GM23338 (cell line): ENCODE data around the gene SFXN5. TPM values are rescaled to one million over a fixed set of nuclear protein-coding genes. Genes with fewer than 3 reads are reported as not detected.

Experiments used
- ATAC-seq: fragments of 200-7000 bp; cut with Tn5 transposase; 3 replicates; pipeline ENCODE4 v1.9.1; 2020
- DNase-seq: peaks from one replicate; pipeline ENCODE4 v3.0.0-alpha.2; 2015; ENCODE audit warnings: low spot score
- H2AFZ ChIP-seq: fragments of 200-600 bp; sonication (generic); 2 replicates; pipeline ENCODE4 v1.8.0; 2016; ENCODE audit warnings: antibody characterized with exemption, mild to moderate bottlenecking, moderate library complexity
- H3F3A ChIP-seq: fragments of 200-600 bp; sonication (generic); replicated peaks from 2 replicates; pipeline ENCODE4 v1.8.0; 2017; ENCODE audit warnings: antibody characterized with exemption, mixed run types, low read depth
- H3K27ac ChIP-seq: fragments of 200-600 bp; sonication (generic); 2 replicates; pipeline ENCODE4 v1.6.1; 2016; ENCODE audit warnings: low read depth
- H3K27me3 ChIP-seq: fragments of 200-600 bp; sonication (generic); 2 replicates; pipeline ENCODE4 v1.8.0; 2016; ENCODE audit warnings: mild to moderate bottlenecking, mixed run types, moderate library complexity; ENCODE audit not compliant: insufficient read depth
- H3K36me3 ChIP-seq: fragments of 200-600 bp; sonication (generic); 2 replicates; pipeline ENCODE4 v1.8.0; 2016; ENCODE audit warnings: mild to moderate bottlenecking; ENCODE audit not compliant: insufficient read depth
- H3K4me1 ChIP-seq: fragments of 200-600 bp; sonication (generic); 2 replicates; pipeline ENCODE4 v1.8.0; 2016; ENCODE audit warnings: mild to moderate bottlenecking, moderate library complexity; ENCODE audit not compliant: insufficient read depth
- H3K4me2 ChIP-seq: fragments of 200-600 bp; sonication (generic); 2 replicates; pipeline ENCODE4 v1.7.1; 2017; ENCODE audit warnings: mixed run types
- H3K4me3 ChIP-seq: fragments of 200-600 bp; sonication (generic); 2 replicates; pipeline ENCODE4 v1.6.1; 2016; ENCODE audit warnings: mixed run types
- H3K79me2 ChIP-seq: fragments of 200-600 bp; sonication (generic); replicated peaks from 2 replicates; pipeline ENCODE4 v1.8.0; 2017; ENCODE audit warnings: mild to moderate bottlenecking; ENCODE audit not compliant: insufficient read depth
- H3K9me2 ChIP-seq: fragments of 200-600 bp; sonication (generic); 2 replicates; pipeline ENCODE4 v1.8.0; 2017; ENCODE audit not compliant: insufficient read depth
- H4K20me1 ChIP-seq: fragments of 200-600 bp; sonication (generic); replicated peaks from 2 replicates; pipeline ENCODE4 v1.8.0; 2017; ENCODE audit warnings: mild to moderate bottlenecking; ENCODE audit not compliant: insufficient read depth
- H3K27ac Mint-ChIP-seq: 2 replicates; pipeline ENCODE4 v1.8.0; 2020; ENCODE audit warnings: inconsistent platforms, mild to moderate bottlenecking, moderate library complexity, mixed read lengths
- H3K27me3 Mint-ChIP-seq: 3 replicates; pipeline ENCODE4 v1.8.0; 2022; ENCODE audit warnings: low read depth, mild to moderate bottlenecking, moderate library complexity, mixed read lengths, inconsistent platforms; ENCODE audit not compliant: insufficient read depth, poor library complexity
- H3K36me3 Mint-ChIP-seq: 3 replicates; pipeline ENCODE4 v1.8.0; 2021; ENCODE audit warnings: low read depth, mild to moderate bottlenecking, inconsistent platforms, moderate library complexity, mixed read lengths
- H3K4me1 Mint-ChIP-seq: 3 replicates; pipeline ENCODE4 v1.8.0; 2020; ENCODE audit warnings: mild to moderate bottlenecking, inconsistent platforms, mixed read lengths
- H3K4me3 Mint-ChIP-seq: 3 replicates; pipeline ENCODE4 v1.8.0; 2021; ENCODE audit warnings: moderate library complexity, mild to moderate bottlenecking, inconsistent platforms, mixed read lengths
- H3K9me3 Mint-ChIP-seq: 3 replicates; pipeline ENCODE4 v1.8.0; 2020; ENCODE audit warnings: moderate library complexity, mild to moderate bottlenecking, inconsistent platforms, mixed read lengths
- CREB1 ChIP-seq: fragments of 250-450 bp; sonication (Bioruptor Pico); IDR thresholded peaks from 2 replicates; pipeline ENCODE4 v1.5.0; 2020; ENCODE audit warnings: low read depth, mild to moderate bottlenecking, moderate library complexity
- CTCF ChIP-seq, 2 experiments: fragments of 200-600 bp in 1 of 2; sonication (generic) in 1 of 2; conservative IDR thresholded peaks; 2 replicates each; pipeline versions ENCODE4 v1.5.1 to v1.6.1; 2016 to 2017; ENCODE audit warnings: antibody characterized with exemption in 2 of 2, low read depth in 2 of 2, mild to moderate bottlenecking in 2 of 2, moderate library complexity in 1 of 2
- EZH2 ChIP-seq: fragments of 200-600 bp; sonication (generic); IDR thresholded peaks from one replicate; pipeline ENCODE4 v1.8.0; 2017; ENCODE audit warnings: antibody characterized with exemption, mild to moderate bottlenecking, low read depth; ENCODE audit not compliant: unreplicated experiment
- EZH2phosphoT487 ChIP-seq: fragments of 200-600 bp; sonication (generic); IDR thresholded peaks from one replicate; pipeline ENCODE4 v1.8.1; 2018; ENCODE audit warnings: antibody characterized with exemption; ENCODE audit not compliant: unreplicated experiment
- JUNB ChIP-seq: IDR thresholded peaks from one replicate; pipeline ENCODE4 v1.6.1; 2016; ENCODE audit warnings: antibody characterized with exemption; ENCODE audit not compliant: unreplicated experiment
- NANOG ChIP-seq: IDR thresholded peaks from 2 replicates; pipeline ENCODE4 v1.6.1; 2016; ENCODE audit warnings: antibody characterized with exemption, borderline replicate concordance
- POLR2AphosphoS5 ChIP-seq: IDR thresholded peaks from 2 replicates; pipeline ENCODE4 v1.6.1; 2016; ENCODE audit warnings: antibody characterized with exemption, low read depth
- REST ChIP-seq: IDR thresholded peaks from one replicate; pipeline ENCODE4 v1.6.1; 2018; ENCODE audit warnings: antibody characterized with exemption; ENCODE audit not compliant: unreplicated experiment
- ZNF114 ChIP-seq: fragments of 250-450 bp; sonication (Bioruptor Pico); IDR thresholded peaks from 2 replicates; pipeline ENCODE4 v1.5.0; 2020; ENCODE audit warnings: mild to moderate bottlenecking, moderate library complexity
- ZNF331 ChIP-seq: fragments of 250-450 bp; sonication (Bioruptor Pico); IDR thresholded peaks from 2 replicates; pipeline ENCODE4 v1.5.0; 2020; ENCODE audit warnings: low read depth, mild to moderate bottlenecking, moderate library complexity
- ZNF462 ChIP-seq: fragments of 250-450 bp; sonication (Bioruptor Pico); IDR thresholded peaks from 2 replicates; pipeline ENCODE4 v1.5.0; 2020; ENCODE audit warnings: mild to moderate bottlenecking, moderate library complexity
- polyA plus RNA-seq: library from polyadenylated mRNA; unstranded; fragments of >200 nt; fragmentation: Nextera tagmentation; extraction: Ambion mirVana; gene quantifications from 2 replicates; pipeline ENCODE4 v1.2.1, GENCODE V29; 2016
- total RNA-seq: library from RNA; depleted of rRNA; stranded (reverse); fragments of >200 nt; shearing (Covaris generic); gene quantifications from 2 replicates; pipeline ENCODE4 v1.2.3, GENCODE V29; 2014

SFXN5 gene
- total and polyA plus RNA-seq, 2 experiments from 2014 or later = 23.6 to 25.8 TPM

- peaks cover 50% of the 10 kb centered on the region for H3K4me1 Mint-ChIP-seq
- Histone ChIP-seq H3K36me3 (no peaks in the 10 kb centered on the region), H3K27me3 (no peaks in the 10 kb centered on the region), H4K20me1 (no peaks in the 10 kb centered on the region), H2AFZ (no peak overlapping the region), H3K79me2 (no peaks in the 10 kb centered on the region), H3K27ac (no peak overlapping the region), H3K4me3 (no peak overlapping the region), H3F3A (no peaks in the 10 kb centered on the region), H3K4me1 (peaks cover 30% of the 10 kb centered on the region), H3K4me2 (no peak overlapping the region), H3K9me2 (no peaks in the 10 kb centered on the region)
- no peak for DNase-seq
- no peak for ATAC-seq
- peaks cover 5% of the 10 kb centered on the region for H3K27me3 Mint-ChIP-seq
- H3K9me3 Mint-ChIP-seq = no peaks in the 10 kb centered on the region
- no peak overlapping the region for H3K4me3 Mint-ChIP-seq
- no peak overlapping the region for H3K27ac Mint-ChIP-seq
- no peak for TF ChIP-seq EZH2
- TF ChIP-seq JUNB = no peak
- TF ChIP-seq CTCF (conservative IDR thresholded peaks at IDR 0.05; ENCODE audit: low read depth in 2 of 2) = no peak
- no peak for TF ChIP-seq CREB1 (CRISPR knock-in tag)
- no peak for TF ChIP-seq POLR2AphosphoS5
- TF ChIP-seq EZH2phosphoT487 = no peak
- no peak for TF ChIP-seq REST
- no peak for TF ChIP-seq ZNF114 (CRISPR knock-in tag)
- TF ChIP-seq NANOG = no peak
- no peak for TF ChIP-seq ZNF331
- H3K36me3 Mint-ChIP-seq = no peaks in the 10 kb centered on the region
Measured at GRCh38 chr2:72971036-72971435, 100.5 kb downstream of the SFXN5 start.

- Histone ChIP-seq H3F3A (no peaks in the 10 kb centered on the region), H4K20me1 (no peaks in the 10 kb centered on the region), H2AFZ (no peak overlapping the region), H3K4me3 (no peak overlapping the region), H3K27ac (no peak overlapping the region), H3K4me2 (no peak overlapping the region), H3K36me3 (no peaks in the 10 kb centered on the region), H3K9me2 (no peaks in the 10 kb centered on the region), H3K79me2 (no peaks in the 10 kb centered on the region), H3K27me3 (no peaks in the 10 kb centered on the region), H3K4me1 (peaks cover 17% of the 10 kb centered on the region)
- no peaks in the 10 kb centered on the region; the same call in 2 of the 3 replicates for H3K36me3 Mint-ChIP-seq
- no peak overlapping the region for H3K27ac Mint-ChIP-seq
- no peak for DNase-seq
- peaks cover 46% of the 10 kb centered on the region for H3K4me1 Mint-ChIP-seq
- no peak for ATAC-seq
- H3K4me3 Mint-ChIP-seq = no peak overlapping the region
- H3K9me3 Mint-ChIP-seq = no peaks in the 10 kb centered on the region
- peaks cover 9% of the 10 kb centered on the region for H3K27me3 Mint-ChIP-seq
- TF ChIP-seq ZNF462 (CRISPR knock-in tag) = no peak
- TF ChIP-seq EZH2 = no peak
Measured at GRCh38 chr2:72969706-72970105, 101.8 kb downstream of the SFXN5 start.
